NT2/D1 (cell line): ENCODE results near the gene HSPA14.

Experiments
- DNase-seq: peaks from one replicate; pipeline ENCODE4 v3.0.0-alpha.2; 2011; ENCODE audit warnings: low read depth, low spot score
- H3K27me3 ChIP-seq: 2 replicates; pipeline ENCODE4 v1.6.0; 2011; ENCODE audit warnings: mild to moderate bottlenecking; ENCODE audit not compliant: insufficient read length, insufficient read depth
- H3K36me3 ChIP-seq: 2 replicates; pipeline ENCODE4 v1.6.1; 2011; ENCODE audit warnings: mild to moderate bottlenecking, low read length, mixed read lengths; ENCODE audit not compliant: insufficient read depth, insufficient read length
- H3K4me1 ChIP-seq: 2 replicates; pipeline ENCODE4 v1.5.1; 2011; ENCODE audit not compliant: insufficient read depth, insufficient read length
- H3K4me3 ChIP-seq: 2 replicates; pipeline ENCODE4 v1.5.1; 2011; ENCODE audit warnings: low read depth; ENCODE audit not compliant: insufficient read length
- H3K9ac ChIP-seq: 2 replicates; pipeline ENCODE4 v1.6.0; 2011; ENCODE audit warnings: low read depth; ENCODE audit not compliant: insufficient read length
- H3K9me3 ChIP-seq: 2 replicates; pipeline ENCODE4 v1.5.1; 2011; ENCODE audit warnings: mild to moderate bottlenecking, low read length; ENCODE audit not compliant: insufficient read depth
- SUZ12 ChIP-seq: IDR thresholded peaks from 2 replicates; pipeline ENCODE4 v1.6.1; 2011; ENCODE audit not compliant: insufficient read length, insufficient read depth; ENCODE audit errors: extremely low read depth
- YY1 ChIP-seq: IDR thresholded peaks from 2 replicates; pipeline ENCODE4 v1.6.1; 2011; ENCODE audit not compliant: insufficient read length, insufficient read depth
- ZNF274 ChIP-seq: IDR thresholded peaks from 2 replicates; pipeline ENCODE4 v1.6.1; 2011; ENCODE audit warnings: mild to moderate bottlenecking, low read depth, low read length

Gene HSPA14

GRCh38 chr10:14838582-14839304 is 637 bp downstream of the HSPA14 start:
- Histone ChIP-seq H3K4me3 (peak overlapping the region; percentile 98), H3K27me3 (no peaks in the 10 kb centered on the region), H3K9ac (peak overlapping the region; percentile 98), H3K4me1 (no peaks in the 10 kb centered on the region), H3K9me3 (no peaks in the 10 kb centered on the region), H3K36me3 (peaks cover 42% of the 10 kb centered on the region)
- TF ChIP-seq ZNF274 (no peak), YY1 (no peak), SUZ12 (no peak)
- DNase-seq: no peak

GRCh38 chr10:14839305-14839695 is 1.2 kb downstream of the HSPA14 start:
- peaks cover 48% of the 10 kb centered on the region for H3K36me3 ChIP-seq
- peak overlapping the region; percentile 98 for H3K9ac ChIP-seq
- no peaks in the 10 kb centered on the region for H3K27me3 ChIP-seq
- H3K4me3 ChIP-seq: peak overlapping the region; percentile 98
- no peaks in the 10 kb centered on the region for H3K9me3 ChIP-seq
- TF ChIP-seq SUZ12: no peak
- TF ChIP-seq YY1: no peak
- no peak for TF ChIP-seq ZNF274
- no peaks in the 10 kb centered on the region for H3K4me1 ChIP-seq
- no peak for DNase-seq

DNA sequence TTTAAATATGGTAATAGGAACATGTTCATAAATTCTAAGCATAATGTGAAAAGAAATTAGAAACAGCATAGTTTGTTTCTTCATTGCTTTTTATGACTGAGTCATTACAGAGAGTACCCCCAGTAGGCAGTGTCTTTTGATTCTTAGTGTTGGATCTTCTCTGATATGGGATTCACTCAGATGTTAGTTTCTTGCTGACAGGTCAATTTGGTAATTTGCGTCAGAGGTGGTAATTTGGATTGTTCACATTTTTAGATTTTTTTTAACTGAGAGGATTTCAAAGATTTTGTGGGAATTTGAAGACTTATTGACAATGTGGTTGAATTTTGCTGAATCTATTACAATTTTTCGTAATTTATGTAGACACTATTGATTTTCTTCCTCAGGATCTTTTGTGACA is 2.1 kb downstream of the HSPA14 start:
- H3K4me3 ChIP-seq: no peak overlapping the region

DNA sequence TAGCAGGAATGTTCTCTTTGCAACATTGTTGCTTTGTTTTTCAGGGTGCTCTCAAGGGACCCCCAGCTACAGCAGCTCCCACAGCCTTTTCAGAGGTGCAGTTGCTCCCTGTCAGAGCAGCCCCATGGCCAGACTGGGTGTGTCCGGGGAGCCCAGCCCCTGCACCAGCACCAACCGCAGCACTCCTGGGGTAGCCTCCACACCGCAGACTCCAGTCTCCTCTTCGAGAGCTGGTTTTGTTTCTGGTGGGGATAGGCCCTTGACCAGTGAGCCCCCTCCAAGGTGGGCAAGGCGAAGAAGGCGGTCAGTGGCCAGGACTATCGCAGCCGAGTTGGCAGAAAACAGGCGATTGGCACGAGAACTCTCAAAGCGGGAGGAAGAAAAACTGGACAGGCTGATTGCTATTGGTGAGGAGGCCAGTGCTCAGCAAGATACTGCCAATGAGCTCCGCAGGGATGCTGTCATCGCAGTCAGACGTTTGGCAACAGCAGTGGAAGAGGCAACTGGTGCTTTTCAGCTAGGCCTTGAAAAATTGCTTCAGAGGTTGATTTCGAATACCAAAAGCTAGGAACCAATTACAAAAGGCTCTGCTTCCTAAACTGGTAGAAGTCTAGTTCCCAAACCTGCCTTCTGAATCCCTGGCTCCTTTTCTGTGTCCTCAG is 5.4 kb downstream of the HSPA14 start:
- TF ChIP-seq SUZ12 (no peak), YY1 (no peak), ZNF274 (no peak)
- no peaks in the 10 kb centered on the region for H3K4me1 ChIP-seq
- H3K36me3 ChIP-seq: peaks cover 71% of the 10 kb centered on the region
- H3K9me3 ChIP-seq: no peaks in the 10 kb centered on the region
- no peak for DNase-seq
- H3K4me3 ChIP-seq: no peak overlapping the region
- H3K9ac ChIP-seq: no peak overlapping the region
- no peaks in the 10 kb centered on the region for H3K27me3 ChIP-seq

More for the DNA sequence above, 2.1 kb downstream of the HSPA14 start:
- no peaks in the 10 kb centered on the region for H3K27me3 ChIP-seq
- H3K4me1 ChIP-seq: no peaks in the 10 kb centered on the region
- DNase-seq: no peak
- no peaks in the 10 kb centered on the region for H3K9me3 ChIP-seq
- TF ChIP-seq ZNF274: no peak
- TF ChIP-seq YY1: no peak
- TF ChIP-seq SUZ12: no peak
- peaks cover 56% of the 10 kb centered on the region for H3K36me3 ChIP-seq
- H3K9ac ChIP-seq: no peak overlapping the region

GRCh38 chr10:14844948-14845347 is 6.8 kb downstream of the HSPA14 start:
- H3K4me1 ChIP-seq: no peaks in the 10 kb centered on the region
- H3K36me3 ChIP-seq: peaks cover 77% of the 10 kb centered on the region
- no peaks in the 10 kb centered on the region for H3K27me3 ChIP-seq
- DNase-seq: no peak
- no peak for TF ChIP-seq YY1
- TF ChIP-seq ZNF274: no peak
- TF ChIP-seq SUZ12: no peak
- no peak overlapping the region for H3K4me3 ChIP-seq
- no peaks in the 10 kb centered on the region for H3K9me3 ChIP-seq
- H3K9ac ChIP-seq: no peak overlapping the region

- H3K9me3 ChIP-seq: no peaks in the 10 kb centered on the region
- DNase-seq: no peak
- H3K9ac ChIP-seq: no peak overlapping the region
- no peaks in the 10 kb centered on the region for H3K27me3 ChIP-seq
- no peaks in the 10 kb centered on the region for H3K4me1 ChIP-seq
- H3K4me3 ChIP-seq: no peak overlapping the region
- no peak for TF ChIP-seq ZNF274
- TF ChIP-seq SUZ12: no peak
- TF ChIP-seq YY1: no peak
- H3K36me3 ChIP-seq: peaks cover 52% of the 10 kb centered on the region
Observed at GRCh38 chr10:14852236-14852635, 14.1 kb downstream of the HSPA14 start.

DNA sequence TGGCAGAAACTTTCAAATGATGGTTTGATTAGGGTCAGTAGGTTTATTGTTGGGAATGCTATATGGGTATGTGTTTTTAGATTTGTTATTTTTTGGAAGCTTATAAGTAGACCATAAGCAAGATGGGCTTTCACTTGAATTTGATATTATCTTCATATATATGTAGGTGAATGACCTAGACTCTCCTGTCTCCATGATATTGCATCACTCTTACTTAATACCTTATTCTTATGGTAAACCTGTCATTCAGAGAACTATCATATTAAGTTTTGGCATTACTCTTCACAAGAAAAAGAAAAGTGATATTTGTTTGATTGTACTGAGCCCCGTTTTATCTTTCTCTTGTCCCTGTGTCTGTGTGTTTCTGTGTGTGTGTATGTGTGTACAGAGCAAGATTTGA is 17.3 kb downstream of the HSPA14 start:
- H3K36me3 ChIP-seq: peaks cover 48% of the 10 kb centered on the region

More for the DNA sequence above, 17.3 kb downstream of the HSPA14 start:
- Histone ChIP-seq H3K4me3 (no peak overlapping the region), H3K9ac (no peak overlapping the region), H3K27me3 (no peaks in the 10 kb centered on the region), H3K4me1 (no peaks in the 10 kb centered on the region), H3K9me3 (no peaks in the 10 kb centered on the region)
- no peak for TF ChIP-seq SUZ12
- no peak for TF ChIP-seq YY1
- TF ChIP-seq ZNF274: no peak
- DNase-seq: no peak
